ENCODE measurements around the gene GCK. TPM values are rescaled to one million over a fixed set of nuclear protein-coding genes. Genes with fewer than 3 reads are reported as not detected.

The GCK gene
- total RNA-seq, 1 donor from 2014 or later = 2.7 TPM

DNA sequence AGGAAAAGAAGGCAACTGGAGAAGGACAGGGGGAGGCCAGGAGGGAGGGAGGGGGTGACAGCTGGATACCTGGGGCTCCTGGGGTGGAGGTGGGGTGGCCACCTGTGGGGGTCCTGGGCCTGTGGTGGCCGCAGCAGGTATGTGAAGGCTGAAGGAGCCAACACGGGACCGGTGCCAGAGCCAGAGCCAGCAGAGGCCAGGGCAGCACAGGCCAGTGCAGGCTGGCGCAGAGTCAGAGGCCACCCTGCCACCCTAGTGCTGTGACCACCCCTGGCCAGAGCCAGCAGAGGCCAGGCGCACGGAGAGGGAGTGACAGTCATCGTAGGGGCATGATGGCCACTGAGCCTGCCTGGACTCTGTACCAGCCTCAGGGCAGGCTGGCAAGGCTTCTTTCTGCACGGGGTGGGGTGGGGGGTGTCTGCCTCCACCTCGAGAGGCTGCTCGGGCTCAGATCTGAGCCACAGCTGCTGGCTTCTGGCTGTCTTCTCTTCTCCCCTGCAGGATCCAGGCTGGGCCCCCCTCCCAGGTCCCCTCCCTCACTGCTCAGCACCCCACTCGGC is 40.4 kb upstream of the GCK start:
- no peak overlapping the region for H3K27ac ChIP-seq
- no peaks in the 10 kb centered on the region for H3K36me3 ChIP-seq
- H3K9me3 ChIP-seq = no peaks in the 10 kb centered on the region
- no peak overlapping the region for H3K4me3 ChIP-seq
- no peaks in the 10 kb centered on the region for H3K4me1 ChIP-seq
- H3K27me3 ChIP-seq = no peaks in the 10 kb centered on the region
- no peak for DNase-seq (ENCODE audit: low spot score in 2 of 2)
- intact Hi-C loops (cut with DNase I) = no loop called here
- no peak for TF ChIP-seq CTCF (IDR thresholded peaks at IDR 0.05)

DNA sequence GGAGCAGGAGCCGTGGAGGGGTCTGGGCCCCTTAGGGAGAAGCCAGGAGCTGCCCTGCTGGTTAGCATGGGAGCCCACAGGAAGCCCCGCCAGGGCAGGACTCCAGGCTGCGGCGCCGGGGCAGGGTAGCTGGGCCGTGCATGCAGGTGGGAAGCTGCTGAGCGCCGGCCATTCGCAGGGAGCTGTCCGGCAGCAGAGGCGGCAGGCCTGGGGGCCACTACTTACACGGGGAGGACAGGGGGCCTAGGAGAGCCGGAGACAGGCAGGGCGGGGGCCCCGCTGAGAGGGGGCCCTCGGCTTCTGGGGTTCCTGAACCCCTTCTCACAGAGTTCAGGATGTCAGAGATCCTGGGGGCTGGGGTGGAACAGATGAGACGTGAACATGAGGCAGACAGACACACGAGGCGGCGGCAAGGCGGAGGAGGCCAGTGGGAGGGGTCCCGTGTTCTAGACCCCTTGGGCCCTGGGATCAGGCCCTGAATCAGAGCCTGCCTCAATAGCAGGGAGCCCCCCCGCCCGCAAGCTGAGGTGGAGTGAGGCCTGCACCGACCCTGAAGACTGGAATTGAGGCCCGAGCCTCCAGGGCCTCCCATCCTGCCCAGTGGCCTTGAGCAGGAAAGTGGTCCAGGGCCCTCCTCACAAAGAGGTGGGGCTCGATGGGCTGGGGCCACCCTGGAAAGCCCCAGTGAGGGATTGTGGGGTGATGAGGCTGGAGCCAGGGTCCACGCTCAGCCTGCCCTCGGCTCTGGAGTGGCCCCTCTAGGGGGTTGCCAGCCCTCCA is 39.5 kb upstream of the GCK start:
- TF ChIP-seq CTCF (IDR thresholded peaks at IDR 0.05) = no peak
- intact Hi-C loops (cut with DNase I) = no loop called here
- Histone ChIP-seq H3K9me3 (no peaks in the 10 kb centered on the region), H3K36me3 (no peaks in the 10 kb centered on the region), H3K4me3 (no peak overlapping the region), H3K27ac (no peak overlapping the region), H3K4me1 (no peaks in the 10 kb centered on the region), H3K27me3 (no peaks in the 10 kb centered on the region)
- DNase-seq (ENCODE audit: low spot score in 2 of 2) = no peak

GRCh38 chr7:44227911-44228310 is 38.7 kb upstream of the GCK start:
- no peak for TF ChIP-seq CTCF (IDR thresholded peaks at IDR 0.05)
- H3K4me3 ChIP-seq = no peak overlapping the region
- intact Hi-C loops (cut with DNase I) = no loop called here

GRCh38 chr7:44226396-44226753 is 37.1 kb upstream of the GCK start:
- no peak overlapping the region for H3K4me3 ChIP-seq

More at GRCh38 chr7:44227911-44228310, 38.7 kb upstream of the GCK start:
- no peak overlapping the region for H3K27ac ChIP-seq
- no peaks in the 10 kb centered on the region for H3K36me3 ChIP-seq
- no peaks in the 10 kb centered on the region for H3K4me1 ChIP-seq
- DNase-seq (ENCODE audit: low spot score in 2 of 2) = no peak
- H3K27me3 ChIP-seq = no peaks in the 10 kb centered on the region
- no peaks in the 10 kb centered on the region for H3K9me3 ChIP-seq

GRCh38 chr7:44225566-44226395 is 36.5 kb upstream of the GCK start:
- H3K27me3 ChIP-seq = no peaks in the 10 kb centered on the region
- no peak overlapping the region for H3K4me3 ChIP-seq

More at GRCh38 chr7:44226396-44226753, 37.1 kb upstream of the GCK start:
- no peaks in the 10 kb centered on the region for H3K27me3 ChIP-seq
- H3K4me1 ChIP-seq = no peaks in the 10 kb centered on the region
- H3K27ac ChIP-seq = no peak overlapping the region
- no peak for TF ChIP-seq CTCF (IDR thresholded peaks at IDR 0.05)
- intact Hi-C loops (cut with DNase I) = no loop called here
- no peaks in the 10 kb centered on the region for H3K9me3 ChIP-seq
- DNase-seq (ENCODE audit: low spot score in 2 of 2) = no peak
- no peaks in the 10 kb centered on the region for H3K36me3 ChIP-seq

More at GRCh38 chr7:44225566-44226395, 36.5 kb upstream of the GCK start:
- no peaks in the 10 kb centered on the region for H3K4me1 ChIP-seq
- no peak for TF ChIP-seq CTCF (IDR thresholded peaks at IDR 0.05)
- intact Hi-C loops (cut with DNase I) = no loop called here
- no peaks in the 10 kb centered on the region for H3K36me3 ChIP-seq
- H3K9me3 ChIP-seq = no peaks in the 10 kb centered on the region
- peak in 1 of 2 donors; percentile 54 for DNase-seq (ENCODE audit: low spot score in 2 of 2)
- H3K27ac ChIP-seq = no peak overlapping the region
